Panc1 (cell line): ENCODE data around the gene LRP1B. TPM values are rescaled to one million over a fixed set of nuclear protein-coding genes. Genes with fewer than 3 reads are reported as not detected.

ENCODE experiments used
- ATAC-seq: fragments of 200-7000 bp; cut with Tn5 transposase; 2 replicates; pipeline ENCODE4 v1.9.1; 2020; ENCODE audit warnings: mild to moderate bottlenecking, moderate library complexity
- BruUV-seq: library from RNA; stranded (reverse); fragments of 400-500 nt; replicated peaks from 2 replicates; lab custom pipeline; 2021; lab: Mats Ljungman, UMichigan
- CTCF ChIA-PET: fragments of 300-600 bp; sonication (Branson Sonifier 250); formaldehyde crosslinking; loops from one replicate; lab custom pipeline; 2022; ENCODE audit warnings: antibody characterized with exemption; lab: Charles Lee
- POLR2A ChIA-PET: fragments of 300-600 bp; sonication (Branson Sonifier 250); formaldehyde crosslinking; loops from one replicate; lab custom pipeline; 2022; ENCODE audit warnings: antibody characterized with exemption; lab: Charles Lee
- DNase-seq: peaks from one replicate; pipeline ENCODE4 v3.0.0-alpha.2; 2010; ENCODE audit warnings: low read depth, low spot score
- H3K27ac ChIP-seq: 2 replicates; pipeline ENCODE4 v1.5.1; 2011; ENCODE audit warnings: mild to moderate bottlenecking, low read length, inconsistent platforms
- H3K27me3 ChIP-seq: fragments of 200-500 bp; sonication (Bioruptor generic); 2 replicates; pipeline ENCODE4 v1.6.0; 2014; ENCODE audit warnings: low read length, inconsistent platforms; ENCODE audit not compliant: control insufficient read depth, insufficient read depth
- H3K36me3 ChIP-seq: fragments of 200-500 bp; sonication (Bioruptor generic); 2 replicates; pipeline ENCODE4 v1.5.1; 2014; ENCODE audit warnings: inconsistent platforms, mild to moderate bottlenecking, low read length, moderate library complexity; ENCODE audit not compliant: control insufficient read depth, insufficient read depth
- H3K4me1 ChIP-seq: 2 replicates; pipeline ENCODE4 v1.5.1; 2011; ENCODE audit warnings: inconsistent platforms, mild to moderate bottlenecking, low read length, moderate library complexity; ENCODE audit not compliant: control insufficient read depth, insufficient read depth
- H3K4me3 ChIP-seq, 2 experiments: 2 replicates each; pipeline ENCODE4 v1.5.1; 2011 to 2012; ENCODE audit warnings: low read depth in 2 of 2, low read length in 2 of 2, mild to moderate bottlenecking in 2 of 2, inconsistent platforms in 1 of 2, moderate library complexity in 1 of 2
- H3K9me3 ChIP-seq: fragments of 200-500 bp; sonication (Bioruptor generic); 2 replicates; pipeline ENCODE4 v1.5.1; 2014; ENCODE audit warnings: low read depth, mild to moderate bottlenecking, inconsistent platforms, low read length, moderate library complexity; ENCODE audit not compliant: control insufficient read depth, insufficient read depth
- CTCF ChIP-seq: fragments of 450-650 bp; IDR thresholded peaks from 2 replicates; pipeline ENCODE4 v1.5.1; 2017; ENCODE audit warnings: mild to moderate bottlenecking
- POLR2AphosphoS5 ChIP-seq: IDR thresholded peaks from 2 replicates; pipeline ENCODE4 v1.6.1; 2012; ENCODE audit warnings: mild to moderate bottlenecking, low read depth, low read length, moderate library complexity
- REST ChIP-seq, 2 experiments: IDR thresholded peaks; 2 replicates each; pipeline ENCODE4 v1.6.1; 2011 to 2012; ENCODE audit warnings: low read depth in 2 of 2, control low read depth in 1 of 2, low read length in 1 of 2, mild to moderate bottlenecking in 1 of 2, moderate library complexity in 1 of 2; ENCODE audit not compliant: insufficient read depth in 1 of 2
- SIN3A ChIP-seq: IDR thresholded peaks from 2 replicates; pipeline ENCODE4 v1.6.1; 2012; ENCODE audit warnings: low read depth, mild to moderate bottlenecking, low read length, moderate library complexity, borderline replicate concordance; ENCODE audit not compliant: insufficient read depth
- TCF7L2 ChIP-seq: IDR thresholded peaks from 2 replicates; pipeline ENCODE4 v1.6.1; 2011; ENCODE audit warnings: mild to moderate bottlenecking, low read depth, low read length, inconsistent platforms
- in situ Hi-C: cut with HindIII; loops from 2 replicates; pipeline ENCODE4 v1.10.0; 2016; ENCODE audit warnings: low sequenced_read_pairs, low pct_unique_long_range_greater_than_20kb
- intact Hi-C: fragments of 100-400 bp; cut with micrococcal nuclease; formaldehyde crosslinking; loops from one replicate; pipeline ENCODE4 v1.10.0; 2022; ENCODE audit not compliant: unreplicated experiment
- total RNA-seq: library from RNA; stranded (reverse); gene quantifications from one replicate; pipeline ENCODE4 v1.2.1, GENCODE V29; 2021; ENCODE audit not compliant: unreplicated experiment

LRP1B gene
- total RNA-seq, 1 experiment from 2014 or later = 0.54 TPM

GRCh38 chr2:142040556-142040955 is 90.3 kb downstream of the LRP1B start:
- Histone ChIP-seq H3K4me1 (no peaks in the 10 kb centered on the region), H3K9me3 (no peaks in the 10 kb centered on the region), H3K27ac (no peak overlapping the region), H3K4me3 (no peak overlapping the region), H3K27me3 (no peaks in the 10 kb centered on the region), H3K36me3 (no peaks in the 10 kb centered on the region)
- no TSS peak for BruUV-seq
- ChIA-PET CTCF (no interaction called here), POLR2A (no interaction called here)
- DNase-seq (no peak), ATAC-seq (no peak)
- no peak for TF ChIP-seq REST (IDR thresholded peaks at IDR 0.05; ENCODE audit: insufficient read depth in 1 of 2, low read depth in 2 of 2, low read length in 1 of 2)
- in situ Hi-C loops (no loop called here), intact Hi-C loops (no loop called here)

- TF ChIP-seq TCF7L2 (no peak), POLR2AphosphoS5 (no peak), SIN3A (no peak), CTCF (no peak), REST (IDR thresholded peaks at IDR 0.05; ENCODE audit: insufficient read depth in 1 of 2, low read depth in 2 of 2, low read length in 1 of 2) (no peak)
- ChIA-PET CTCF (interaction anchor here (0.6 kb wide), 1 partner anchor 709 kb away, joined by 3 read pairs; no protein-coding TSS in a partner anchor), POLR2A (no interaction called here)
- Histone ChIP-seq H3K4me1 (no peaks in the 10 kb centered on the region), H3K4me3 (no peak overlapping the region), H3K36me3 (no peaks in the 10 kb centered on the region), H3K27ac (no peak overlapping the region), H3K9me3 (no peaks in the 10 kb centered on the region), H3K27me3 (no peaks in the 10 kb centered on the region)
- no TSS peak for BruUV-seq
- in situ Hi-C loops (no loop called here), intact Hi-C loops (no loop called here)
- no peak for ATAC-seq
- no peak for DNase-seq
Measured at GRCh38 chr2:142038826-142039225, 92.0 kb downstream of the LRP1B start.
